ENCODE data around the gene NELFCD.
"Not testable (repeated sequence)": the region's sequence is repeated elsewhere in the genome, so short reads cannot be mapped to it uniquely, and the experiment has no call there.

The NELFCD gene, protein sequence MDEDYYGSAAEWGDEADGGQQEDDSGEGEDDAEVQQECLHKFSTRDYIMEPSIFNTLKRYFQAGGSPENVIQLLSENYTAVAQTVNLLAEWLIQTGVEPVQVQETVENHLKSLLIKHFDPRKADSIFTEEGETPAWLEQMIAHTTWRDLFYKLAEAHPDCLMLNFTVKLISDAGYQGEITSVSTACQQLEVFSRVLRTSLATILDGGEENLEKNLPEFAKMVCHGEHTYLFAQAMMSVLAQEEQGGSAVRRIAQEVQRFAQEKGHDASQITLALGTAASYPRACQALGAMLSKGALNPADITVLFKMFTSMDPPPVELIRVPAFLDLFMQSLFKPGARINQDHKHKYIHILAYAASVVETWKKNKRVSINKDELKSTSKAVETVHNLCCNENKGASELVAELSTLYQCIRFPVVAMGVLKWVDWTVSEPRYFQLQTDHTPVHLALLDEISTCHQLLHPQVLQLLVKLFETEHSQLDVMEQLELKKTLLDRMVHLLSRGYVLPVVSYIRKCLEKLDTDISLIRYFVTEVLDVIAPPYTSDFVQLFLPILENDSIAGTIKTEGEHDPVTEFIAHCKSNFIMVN

DNA sequence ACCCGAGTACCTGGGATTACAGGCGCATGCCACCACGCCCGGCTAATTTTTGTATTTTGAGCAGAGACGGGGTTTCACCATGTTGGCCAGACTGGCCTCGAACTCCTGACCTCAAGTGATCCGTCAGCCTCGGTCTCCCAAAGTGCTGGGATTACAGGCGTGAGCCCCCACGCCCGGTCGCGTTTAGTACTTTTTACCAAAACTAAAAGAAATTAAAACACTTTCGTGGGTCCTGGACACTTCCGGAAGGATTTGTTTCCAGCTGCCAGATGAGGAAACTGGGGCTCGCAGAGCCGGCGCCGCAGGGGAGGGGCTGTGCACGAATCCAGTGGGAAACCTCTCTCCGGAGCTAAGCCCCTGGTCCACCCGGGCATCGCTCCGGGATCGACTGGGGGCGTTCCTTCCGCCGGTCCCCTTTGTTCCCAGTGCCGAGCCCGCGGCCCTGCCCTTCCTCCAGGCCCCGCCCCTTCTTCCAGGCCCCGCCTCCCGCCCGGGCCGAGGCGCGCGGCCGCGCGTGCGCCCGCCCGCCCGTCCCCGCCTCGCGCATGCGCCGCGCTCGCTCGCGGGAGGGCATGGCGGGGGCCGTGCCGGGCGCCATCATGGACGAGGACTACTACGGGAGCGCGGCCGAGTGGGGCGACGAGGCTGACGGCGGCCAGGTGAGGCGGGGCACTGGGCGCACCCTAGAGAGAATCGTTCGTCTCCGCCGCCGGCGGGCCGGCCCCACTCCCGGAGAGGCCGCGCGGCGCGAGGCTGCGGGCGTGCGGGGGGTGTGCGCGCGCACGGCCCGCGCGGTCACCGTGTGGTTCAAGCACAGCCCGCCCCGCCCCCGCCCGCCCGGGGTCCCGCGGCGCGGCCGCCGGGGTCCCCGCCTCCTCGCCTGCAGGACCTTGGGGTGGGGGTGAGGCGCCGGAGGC, at the start of gene NELFCD:
NELFCD (plus strand) TSS at position 546 of the 917 bp plus-strand sequence; CDS start at position 600, 54 bp downstream.
- DNase-seq = peak; percentile 61 to 86

DNA sequence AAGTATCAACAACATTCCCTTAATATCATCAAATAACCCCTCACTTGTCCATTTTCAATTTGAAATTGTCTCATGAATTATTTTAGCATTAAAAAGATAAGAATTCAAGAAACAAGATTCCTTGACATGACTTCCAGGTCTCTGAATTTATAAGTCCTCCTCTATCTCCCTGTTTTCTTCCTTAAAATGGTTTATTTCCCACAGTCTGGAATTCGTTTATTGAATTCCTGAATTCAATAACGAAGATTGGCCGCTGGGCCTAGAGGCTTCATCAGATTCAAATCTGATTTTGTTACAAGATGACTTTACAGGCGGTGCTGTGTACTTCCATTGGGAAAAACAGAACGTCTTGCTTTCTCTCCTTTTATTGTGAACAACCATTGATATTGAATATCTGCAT, 48.9 kb upstream of the NELFCD start:
- DNase-seq = no peak

DNA sequence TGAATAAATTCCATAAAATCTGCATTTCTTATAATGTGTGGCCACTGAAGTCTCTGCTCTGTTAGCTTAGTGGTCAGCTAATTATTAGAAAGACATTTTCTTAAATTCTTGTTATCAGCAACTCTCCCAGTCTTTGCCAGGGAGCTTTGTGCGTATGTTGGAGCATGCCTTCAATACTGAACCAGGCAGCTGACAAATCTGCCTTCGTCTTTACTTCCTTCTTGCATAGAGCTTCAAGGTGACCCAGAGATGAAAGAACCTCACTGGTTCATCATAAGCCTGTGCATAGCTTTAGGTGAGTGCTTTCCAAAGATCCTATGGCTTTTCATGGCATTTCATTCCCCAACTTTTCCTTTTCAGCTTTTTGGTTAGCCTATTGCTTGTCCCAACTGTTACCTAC, 43.0 kb upstream of the NELFCD start:
- DNase-seq = no peak

GRCh38 chr20:58938541-58938940, 42.5 kb upstream of the NELFCD start:
- no peak for DNase-seq

DNA sequence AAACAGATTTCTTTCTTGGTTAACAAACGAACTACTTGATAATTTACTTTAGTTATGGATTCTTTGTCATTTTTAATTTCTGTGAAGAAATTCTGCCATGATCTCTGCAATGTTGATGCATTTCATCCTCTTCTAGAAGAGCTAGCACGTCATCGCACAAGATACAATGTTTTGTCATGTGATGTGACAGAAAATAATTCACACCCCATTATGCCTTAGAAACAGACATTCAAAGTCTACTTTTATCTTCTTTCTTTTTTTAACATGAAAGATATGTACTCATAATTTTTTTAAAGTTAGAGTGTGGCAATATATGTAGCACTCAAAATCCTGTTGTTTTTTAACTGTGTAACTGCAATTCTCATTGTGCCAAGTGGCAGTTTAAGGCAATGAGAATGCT, 39.6 kb upstream of the NELFCD start:
- no peak for DNase-seq

DNA sequence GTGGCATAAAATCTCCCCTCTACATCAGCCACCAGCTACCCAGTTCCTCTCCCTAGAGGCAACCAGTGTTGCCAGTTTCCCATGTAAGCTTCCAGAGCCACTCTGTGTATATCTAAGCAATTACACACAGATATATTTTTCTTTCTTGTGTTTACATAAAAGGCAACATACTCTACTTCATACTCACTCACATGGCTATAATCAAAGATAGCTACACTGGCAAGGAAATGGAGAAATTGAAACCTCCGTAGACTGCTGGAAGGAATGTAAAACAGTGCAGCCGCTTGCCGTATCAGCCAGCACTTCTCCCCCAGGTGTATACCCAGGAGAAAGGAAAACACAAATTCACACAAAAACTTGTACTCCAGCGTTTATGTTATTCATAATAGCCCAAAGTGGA, 38.5 kb upstream of the NELFCD start:
- DNase-seq = no peak

DNA sequence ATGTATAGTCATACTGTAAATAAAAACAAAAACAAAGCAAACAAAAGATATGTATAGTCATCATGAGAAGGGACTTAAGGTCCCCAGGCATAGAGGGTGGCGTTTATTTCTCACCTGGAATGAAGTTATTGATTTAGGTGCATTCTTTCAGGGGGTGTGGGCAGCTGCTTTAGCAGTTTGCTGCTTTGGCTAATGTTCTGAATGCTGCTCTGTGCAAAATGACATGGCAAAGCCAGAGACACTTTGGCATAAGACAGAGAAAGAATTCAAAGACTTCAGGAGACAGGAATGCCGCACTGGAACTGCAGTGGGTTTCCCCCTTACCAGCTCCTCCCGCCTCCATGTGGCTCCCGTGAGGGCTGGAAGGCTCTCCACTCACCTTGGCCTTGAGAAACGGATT, 36.4 kb upstream of the NELFCD start:
- DNase-seq = no peak

DNA sequence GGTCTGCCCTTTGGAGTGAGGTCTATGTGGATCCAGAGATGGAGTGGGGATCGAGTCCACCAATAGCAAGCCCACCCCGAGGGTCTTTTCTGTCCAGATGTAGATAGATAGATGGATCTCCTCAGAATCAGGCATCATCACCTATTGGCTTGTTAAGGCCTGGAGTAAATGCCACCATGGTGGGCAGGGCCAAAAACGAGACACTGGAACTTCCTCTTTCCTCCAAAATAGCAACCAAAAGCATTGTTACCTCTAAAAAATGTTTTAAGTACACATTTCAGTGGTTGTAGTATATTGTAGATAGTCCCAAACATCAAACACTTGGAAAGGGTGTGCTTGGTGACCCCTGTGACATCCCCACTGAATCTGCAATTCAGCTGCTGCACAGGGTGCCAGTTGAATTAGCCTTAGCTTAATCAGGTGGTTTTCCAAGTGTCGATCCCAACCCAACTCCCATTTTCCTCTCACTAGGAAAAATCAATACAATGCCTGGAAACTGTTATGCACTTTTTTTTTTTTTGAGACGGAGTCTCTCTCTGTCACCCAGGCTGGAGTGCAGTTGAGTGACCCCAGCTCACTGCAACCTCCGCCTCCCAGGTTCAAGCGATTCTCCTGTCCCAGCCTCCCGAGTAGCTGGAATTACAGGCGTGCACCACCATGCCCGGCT, 35.0 kb upstream of the NELFCD start:
- no peak for DNase-seq

- DNase-seq = not testable (repeated sequence)
Measured at GRCh38 chr20:58947797-58948388, 33.2 kb upstream of the NELFCD start.

DNA sequence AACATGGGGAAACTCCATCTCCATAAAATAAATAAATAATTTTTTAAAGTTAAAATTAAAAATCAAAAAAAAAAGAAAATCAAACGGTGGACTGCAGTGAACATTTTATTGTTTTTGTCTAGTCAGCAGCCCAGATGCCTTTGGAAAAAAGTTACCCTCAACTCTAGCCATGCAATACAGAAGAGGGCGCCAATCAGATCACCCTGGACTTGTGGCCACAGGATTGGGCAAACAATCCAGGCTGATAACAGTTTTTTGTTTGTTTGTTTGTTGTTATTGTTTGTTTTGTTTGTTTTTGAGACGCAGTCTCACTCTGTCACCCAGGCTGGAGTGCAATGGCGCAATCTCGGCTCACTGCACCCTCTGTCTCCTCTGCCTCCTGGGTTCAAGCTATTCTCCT, 30.5 kb upstream of the NELFCD start:
- no peak for DNase-seq

DNA sequence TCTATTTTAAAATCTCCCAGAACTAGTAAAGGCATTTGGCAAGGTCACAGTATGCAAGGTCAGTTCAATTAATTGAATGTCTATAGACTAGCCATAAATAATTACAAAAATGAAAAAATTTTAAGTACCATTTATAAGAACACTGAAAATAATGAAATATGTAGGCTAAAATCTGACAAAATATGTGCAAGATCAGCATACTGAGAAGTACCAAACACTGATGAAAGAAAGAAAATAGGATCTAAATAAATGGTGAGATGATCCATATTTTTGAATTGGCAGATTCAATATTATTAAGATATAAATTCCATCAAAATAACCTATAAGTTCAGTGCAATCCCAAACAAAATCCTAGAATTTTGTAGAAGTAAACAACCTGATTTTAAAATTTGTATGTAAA, 28.0 kb upstream of the NELFCD start:
- no peak for DNase-seq

GRCh38 chr20:58956078-58956477, 25.0 kb upstream of the NELFCD start:
- no peak for DNase-seq

DNA sequence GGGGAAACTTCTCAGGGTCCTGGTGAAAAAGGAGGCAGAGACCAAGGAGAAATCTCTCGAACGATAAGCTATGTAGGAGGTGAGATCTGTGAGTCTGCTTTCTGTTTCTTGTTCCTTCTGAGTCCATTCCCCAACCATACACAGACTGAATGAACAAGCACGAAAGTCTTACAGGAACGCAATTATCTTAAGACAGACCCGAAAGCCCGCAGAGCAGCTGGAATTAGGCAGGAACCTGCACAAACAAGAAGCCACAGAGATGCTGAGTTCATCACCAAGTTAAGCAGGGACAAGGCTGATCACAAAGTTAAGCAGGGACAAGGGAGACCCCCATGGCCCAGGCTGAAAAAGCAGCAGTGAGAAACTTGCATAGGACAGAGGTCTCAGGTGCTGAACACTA, 21.4 kb upstream of the NELFCD start:
- DNase-seq = no peak

DNA sequence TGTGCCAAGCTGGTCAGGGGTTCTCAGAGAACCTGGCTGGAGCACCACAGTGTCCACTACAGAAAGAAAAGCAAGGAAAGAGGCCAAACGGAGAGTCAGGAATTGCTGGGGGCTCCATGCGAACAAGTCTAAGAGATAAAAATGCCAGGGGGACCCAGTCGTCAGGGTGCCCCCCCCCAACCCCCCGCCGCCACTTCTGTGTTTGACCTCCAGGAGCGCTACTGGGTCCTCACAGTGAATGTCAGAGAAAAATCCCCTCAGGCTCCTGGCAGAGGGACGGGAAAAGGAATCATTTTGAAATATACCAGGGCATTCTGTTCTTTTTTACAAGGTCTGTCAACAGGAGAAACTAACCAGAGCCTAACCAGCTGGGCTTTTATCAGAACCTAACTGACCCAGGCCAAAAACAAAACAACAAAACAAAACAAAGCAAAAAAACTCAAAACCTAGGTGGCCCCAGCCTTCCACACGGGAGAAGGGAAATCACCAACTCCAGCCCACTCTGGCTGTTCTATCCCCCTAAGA, 17.9 kb upstream of the NELFCD start:
- no peak for DNase-seq

GRCh38 chr20:58963922-58964321, 17.1 kb upstream of the NELFCD start:
- DNase-seq = not testable (repeated sequence)

DNA sequence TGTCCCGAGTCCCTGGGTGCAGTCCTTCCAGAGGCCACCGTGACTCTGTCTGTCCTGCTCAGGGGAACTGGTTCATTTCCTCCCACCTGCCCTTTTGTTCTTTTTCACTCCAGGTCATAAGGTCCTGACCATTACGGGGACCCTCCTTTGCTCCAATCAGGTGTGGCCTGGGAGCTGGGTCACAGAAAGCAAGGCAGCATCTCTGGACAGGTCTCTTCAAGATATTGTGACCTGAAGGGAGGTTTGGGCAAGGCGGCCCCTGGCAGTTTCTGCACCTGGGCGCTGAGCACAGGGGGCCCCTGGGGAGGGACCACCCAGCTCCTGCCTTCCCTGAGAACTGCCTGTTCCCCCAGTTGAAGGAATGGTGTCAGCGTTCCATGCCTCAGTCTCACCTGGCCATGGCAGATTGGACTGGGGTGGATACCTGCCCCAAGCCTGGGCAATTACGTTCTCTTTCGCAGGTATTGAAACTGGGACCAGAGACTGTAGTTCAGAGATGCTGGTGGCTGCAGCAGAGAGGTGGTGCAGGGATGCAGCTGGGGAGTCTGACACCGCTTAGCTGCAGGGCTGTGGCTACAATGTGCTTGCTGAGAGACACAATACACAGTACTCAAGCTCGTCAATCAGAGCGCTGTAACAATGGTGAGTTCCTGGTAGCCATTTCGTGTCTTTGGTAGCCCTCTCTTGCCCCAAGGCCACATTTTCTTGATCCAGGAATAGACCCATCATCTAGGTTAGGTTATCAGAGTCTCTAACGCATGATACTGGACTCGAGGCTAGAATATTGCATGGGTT, 15.6 kb upstream of the NELFCD start:
- no peak for DNase-seq

GRCh38 chr20:58967652-58968429, 13.2 kb upstream of the NELFCD start:
- DNase-seq = no peak

GRCh38 chr20:58969439-58969838, 11.6 kb upstream of the NELFCD start:
- DNase-seq = no peak

GRCh38 chr20:58970146-58970545, 10.9 kb upstream of the NELFCD start:
- no peak for DNase-seq

- DNase-seq = no peak
Measured at GRCh38 chr20:58971429-58971828, 9.6 kb upstream of the NELFCD start.

DNA sequence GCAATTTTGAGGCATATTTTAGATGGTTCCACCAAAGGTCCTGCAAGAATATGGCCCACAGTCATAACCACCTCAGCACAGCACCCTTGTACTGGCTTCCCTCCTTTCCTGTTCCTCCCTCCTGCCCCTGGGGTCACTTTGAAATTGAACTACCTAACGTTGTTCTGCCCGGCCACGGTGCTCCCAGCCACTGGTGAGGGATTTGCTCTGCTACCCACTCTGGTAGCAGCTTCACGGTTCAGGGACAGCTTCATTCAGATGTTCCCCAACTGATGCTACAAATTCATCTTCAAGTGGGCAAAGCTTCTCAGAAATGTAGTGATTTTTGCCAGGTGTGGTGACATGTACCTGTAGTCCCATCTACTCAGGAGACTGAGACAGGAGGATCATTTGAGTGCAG, 7.9 kb upstream of the NELFCD start:
- DNase-seq = no peak
